ENCODE data around the gene FERMT3. TPM values are rescaled to one million over a fixed set of nuclear protein-coding genes. Genes with fewer than 3 reads are reported as not detected.
A peak's percentile ranks its signal among the peaks of the same experiment; 100 is the strongest.
"Not testable (repeated sequence)": the region's sequence is repeated elsewhere in the genome, so short reads cannot be mapped to it uniquely, and the experiment has no call there.

The FERMT3 gene
- total RNA-seq, 1 experiment from 2014 or later = 72.7 TPM

DNA sequence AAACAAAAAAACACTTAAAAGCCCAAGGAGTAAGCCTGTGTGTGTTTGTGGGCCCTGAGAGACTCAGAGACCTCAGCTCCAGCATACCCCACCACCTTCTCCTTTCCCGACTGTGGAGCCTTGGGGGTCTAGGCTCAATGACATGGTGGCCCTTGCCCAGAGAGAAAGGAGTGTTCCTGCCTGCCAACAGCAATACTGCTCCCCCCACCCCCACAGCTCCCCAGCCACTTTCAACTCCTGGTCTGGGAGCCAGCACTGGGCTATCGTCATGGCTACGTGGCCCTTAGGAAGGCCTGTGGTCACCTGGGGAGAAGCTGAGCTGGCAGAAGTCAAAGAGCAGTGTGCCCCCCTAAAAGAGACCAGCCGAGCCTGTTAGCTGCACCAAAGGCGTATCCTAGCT lies 37.6 kb downstream of the FERMT3 start:
- peak overlapping the region; percentile 80 for H3K4me2 ChIP-seq (ENCODE audit: low read depth, low read length, poor library complexity, severe bottlenecking)

DNA sequence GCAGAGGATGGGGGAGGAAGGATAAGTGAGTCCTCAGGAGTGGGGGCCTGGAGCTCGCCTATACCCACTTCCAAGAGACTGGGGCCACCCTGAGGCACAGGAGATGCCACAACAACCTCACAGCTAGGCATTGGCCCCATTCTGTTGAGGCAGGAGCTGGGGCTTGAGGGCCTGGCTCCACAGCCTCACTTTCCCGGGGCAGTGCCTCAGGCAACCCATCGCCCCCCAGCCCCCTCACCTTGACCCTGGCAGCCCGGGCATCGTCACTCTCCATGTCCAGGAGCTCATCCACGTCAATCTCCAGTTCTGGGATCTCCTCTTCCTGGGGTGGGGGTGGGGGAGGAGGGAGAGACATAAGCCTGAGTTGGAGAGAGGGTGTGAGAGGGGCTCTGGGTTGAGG lies 38.4 kb downstream of the FERMT3 start:
- peak; percentile 40 for DNase-seq
- Histone ChIP-seq H3K9me3 (ENCODE audit: low read length) (no peaks in the 10 kb centered on the region), H3K79me2 (ENCODE audit: low read length) (peaks cover 30% of the 10 kb centered on the region), H4K20me1 (ENCODE audit: insufficient read depth, low read depth, low read length) (peaks cover 6% of the 10 kb centered on the region; the same call in 1 of the 2 replicates), H3K9me2 (replicated peaks; ENCODE audit: insufficient read depth, low read length) (no peaks in the 10 kb centered on the region), H3K9ac (ENCODE audit: low read length) (peak overlapping the region; percentile 96), H3K4me1 (ENCODE audit: low read length) (peaks cover 53% of the 10 kb centered on the region), H3K36me3 (ENCODE audit: insufficient read depth, low read length) (peaks cover 4% of the 10 kb centered on the region; the same call in 1 of the 2 replicates), H3K27me3 (ENCODE audit: low read length) (no peaks in the 10 kb centered on the region), H3K4me3 (ENCODE audit: low read length) (peak overlapping the region; percentile 97), H3K27ac (ENCODE audit: low read length) (peak overlapping the region; percentile 88), H3K4me2 (ENCODE audit: low read depth, low read length, poor library complexity, severe bottlenecking) (peak overlapping the region; percentile 88), H2AFZ (ENCODE audit: low read length) (no peak overlapping the region)

More for the DNA sequence above, 37.6 kb downstream of the FERMT3 start:
- peaks cover 6% of the 10 kb centered on the region; the same call in 1 of the 2 replicates for H4K20me1 ChIP-seq (ENCODE audit: insufficient read depth, low read depth, low read length)
- H3K9ac ChIP-seq (ENCODE audit: low read length) = peak overlapping the region; percentile 93; the same call in 1 of the 2 replicates
- 0 out of 2 replicates have a peak overlapping the region, but pooled peaks have one; percentile 3 for H3K27ac ChIP-seq (ENCODE audit: low read length)
- no peaks in the 10 kb centered on the region for H3K9me2 ChIP-seq (replicated peaks; ENCODE audit: insufficient read depth, low read length)
- peaks cover 30% of the 10 kb centered on the region for H3K79me2 ChIP-seq (ENCODE audit: low read length)
- H2AFZ ChIP-seq (ENCODE audit: low read length) = no peak overlapping the region
- H3K9me3 ChIP-seq (ENCODE audit: low read length) = no peaks in the 10 kb centered on the region
- H3K4me1 ChIP-seq (ENCODE audit: low read length) = peaks cover 60% of the 10 kb centered on the region
- peaks cover 4% of the 10 kb centered on the region; the same call in 1 of the 2 replicates for H3K36me3 ChIP-seq (ENCODE audit: insufficient read depth, low read length)
- H3K27me3 ChIP-seq (ENCODE audit: low read length) = no peaks in the 10 kb centered on the region
- peak; percentile 43 for DNase-seq
- no peak overlapping the region for H3K4me3 ChIP-seq (ENCODE audit: low read length)

DNA sequence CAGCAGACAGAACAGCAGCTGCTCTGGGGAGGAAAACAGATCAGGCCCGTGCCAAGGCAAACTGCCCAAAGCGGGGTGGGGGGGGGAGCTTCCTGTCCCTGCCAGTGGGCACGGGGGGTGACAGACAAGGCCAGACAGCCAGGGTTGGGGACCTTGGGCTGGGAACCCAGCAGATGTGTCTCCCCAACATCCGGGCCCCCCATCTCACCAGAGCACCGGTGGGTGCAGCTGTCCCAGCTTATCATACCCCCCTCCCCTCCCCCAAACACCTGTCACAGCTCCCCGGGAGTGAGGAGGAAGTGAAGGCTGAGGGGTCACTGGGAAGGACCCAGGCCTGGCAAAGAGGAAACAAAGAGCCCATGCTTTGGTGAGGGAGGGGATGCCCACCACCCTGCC lies 38.9 kb downstream of the FERMT3 start:
- Histone ChIP-seq H3K9ac (ENCODE audit: low read length) (peak overlapping the region; percentile 96), H3K4me1 (ENCODE audit: low read length) (peaks cover 49% of the 10 kb centered on the region), H3K9me3 (ENCODE audit: low read length) (no peaks in the 10 kb centered on the region), H2AFZ (ENCODE audit: low read length) (no peak overlapping the region), H3K79me2 (ENCODE audit: low read length) (peaks cover 30% of the 10 kb centered on the region), H3K36me3 (ENCODE audit: insufficient read depth, low read length) (peaks cover 4% of the 10 kb centered on the region; the same call in 1 of the 2 replicates), H3K9me2 (replicated peaks; ENCODE audit: insufficient read depth, low read length) (no peaks in the 10 kb centered on the region), H3K27ac (ENCODE audit: low read length) (peak overlapping the region; percentile 88), H3K4me2 (ENCODE audit: low read depth, low read length, poor library complexity, severe bottlenecking) (peak overlapping the region; percentile 88), H3K27me3 (ENCODE audit: low read length) (no peaks in the 10 kb centered on the region), H3K4me3 (ENCODE audit: low read length) (peak overlapping the region; percentile 97), H4K20me1 (ENCODE audit: insufficient read depth, low read depth, low read length) (peaks cover 6% of the 10 kb centered on the region; the same call in 1 of the 2 replicates)
- DNase-seq = peak; percentile 76

DNA sequence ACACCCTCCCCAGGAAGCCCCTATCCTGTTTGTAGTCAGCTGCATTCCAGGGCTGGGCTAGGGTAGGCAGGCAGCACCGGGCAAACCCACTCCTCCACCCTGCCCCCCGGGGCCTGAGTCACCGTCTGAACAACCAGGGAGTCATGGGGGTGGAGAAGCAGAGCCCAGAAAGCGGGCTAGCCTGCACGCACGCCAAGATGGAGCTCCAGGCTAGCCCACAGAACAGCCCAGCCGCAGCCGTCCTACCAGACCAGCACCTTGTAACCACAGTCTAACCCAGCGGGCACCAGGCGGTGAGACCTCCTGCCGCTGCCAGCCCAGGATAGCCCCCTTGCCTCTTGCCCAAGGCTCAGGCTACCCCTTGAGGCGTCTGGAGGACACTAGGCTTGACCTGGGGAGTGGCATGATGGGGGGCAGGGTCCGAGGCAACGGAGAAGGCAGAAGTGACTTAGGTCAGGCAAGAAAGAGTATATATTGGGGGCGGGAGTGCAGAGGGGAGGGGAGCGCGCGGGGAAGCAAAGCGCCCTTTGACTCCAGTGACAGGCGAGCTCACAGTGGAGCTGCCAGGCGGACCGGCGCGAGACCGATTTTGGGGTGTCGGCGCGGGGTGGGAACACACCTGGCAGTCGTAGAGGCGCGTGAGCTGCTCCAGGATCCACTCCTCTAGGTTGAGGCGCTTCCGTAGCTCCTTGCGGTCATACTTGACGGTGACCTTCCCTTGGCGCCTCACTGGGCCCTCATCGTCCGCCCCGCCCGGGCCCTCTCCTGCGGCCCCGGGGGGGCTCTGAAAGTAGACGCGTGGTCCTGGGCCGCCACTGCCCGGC lies 39.5 kb downstream of the FERMT3 start:
- peak overlapping the region; percentile 88 for H3K4me2 ChIP-seq (ENCODE audit: low read depth, low read length, poor library complexity, severe bottlenecking)
- peaks cover 30% of the 10 kb centered on the region for H3K79me2 ChIP-seq (ENCODE audit: low read length)
- DNase-seq = peak; percentile 86
- H3K4me3 ChIP-seq (ENCODE audit: low read length) = peak overlapping the region; percentile 97
- no peaks in the 10 kb centered on the region for H3K27me3 ChIP-seq (ENCODE audit: low read length)
- H2AFZ ChIP-seq (ENCODE audit: low read length) = no peak overlapping the region
- peaks cover 6% of the 10 kb centered on the region; the same call in 1 of the 2 replicates for H4K20me1 ChIP-seq (ENCODE audit: insufficient read depth, low read depth, low read length)
- peak overlapping the region; percentile 96 for H3K9ac ChIP-seq (ENCODE audit: low read length)
- no peaks in the 10 kb centered on the region for H3K9me2 ChIP-seq (replicated peaks; ENCODE audit: insufficient read depth, low read length)
- no peaks in the 10 kb centered on the region for H3K9me3 ChIP-seq (ENCODE audit: low read length)
- peaks cover 4% of the 10 kb centered on the region; the same call in 1 of the 2 replicates for H3K36me3 ChIP-seq (ENCODE audit: insufficient read depth, low read length)
- H3K27ac ChIP-seq (ENCODE audit: low read length) = peak overlapping the region; percentile 88
- peaks cover 53% of the 10 kb centered on the region for H3K4me1 ChIP-seq (ENCODE audit: low read length)

DNA sequence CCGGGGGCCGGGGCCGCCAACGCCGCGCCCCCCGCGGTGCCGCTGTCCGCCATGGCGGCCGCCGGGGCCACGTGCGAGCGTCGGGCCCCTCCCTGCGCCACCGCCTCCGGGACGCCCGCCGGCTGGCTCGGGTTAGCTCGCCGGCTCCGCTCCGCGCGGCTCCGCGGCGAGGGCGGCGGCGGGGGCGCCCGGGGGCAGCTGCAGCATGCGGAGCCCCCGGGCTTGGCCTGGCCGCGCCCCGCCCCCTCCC lies 40.0 kb downstream of the FERMT3 start:
- H3K36me3 ChIP-seq (ENCODE audit: insufficient read depth, low read length); H4K20me1 ChIP-seq (ENCODE audit: insufficient read depth, low read depth, low read length); H2AFZ ChIP-seq (ENCODE audit: low read length); H3K27me3 ChIP-seq (ENCODE audit: low read length); H3K9me3 ChIP-seq (ENCODE audit: low read length); H3K27ac ChIP-seq (ENCODE audit: low read length); DNase-seq; H3K9me2 ChIP-seq (replicated peaks; ENCODE audit: insufficient read depth, low read length): not testable (repeated sequence)
- Histone ChIP-seq H3K4me3 (ENCODE audit: low read length) (peak overlapping the region; percentile 97; the same call in 1 of the 2 replicates), H3K4me2 (ENCODE audit: low read depth, low read length, poor library complexity, severe bottlenecking) (peak overlapping the region; percentile 88), H3K9ac (ENCODE audit: low read length) (peak overlapping the region; percentile 96), H3K79me2 (ENCODE audit: low read length) (peaks cover 30% of the 10 kb centered on the region), H3K4me1 (ENCODE audit: low read length) (peaks cover 56% of the 10 kb centered on the region)

DNA sequence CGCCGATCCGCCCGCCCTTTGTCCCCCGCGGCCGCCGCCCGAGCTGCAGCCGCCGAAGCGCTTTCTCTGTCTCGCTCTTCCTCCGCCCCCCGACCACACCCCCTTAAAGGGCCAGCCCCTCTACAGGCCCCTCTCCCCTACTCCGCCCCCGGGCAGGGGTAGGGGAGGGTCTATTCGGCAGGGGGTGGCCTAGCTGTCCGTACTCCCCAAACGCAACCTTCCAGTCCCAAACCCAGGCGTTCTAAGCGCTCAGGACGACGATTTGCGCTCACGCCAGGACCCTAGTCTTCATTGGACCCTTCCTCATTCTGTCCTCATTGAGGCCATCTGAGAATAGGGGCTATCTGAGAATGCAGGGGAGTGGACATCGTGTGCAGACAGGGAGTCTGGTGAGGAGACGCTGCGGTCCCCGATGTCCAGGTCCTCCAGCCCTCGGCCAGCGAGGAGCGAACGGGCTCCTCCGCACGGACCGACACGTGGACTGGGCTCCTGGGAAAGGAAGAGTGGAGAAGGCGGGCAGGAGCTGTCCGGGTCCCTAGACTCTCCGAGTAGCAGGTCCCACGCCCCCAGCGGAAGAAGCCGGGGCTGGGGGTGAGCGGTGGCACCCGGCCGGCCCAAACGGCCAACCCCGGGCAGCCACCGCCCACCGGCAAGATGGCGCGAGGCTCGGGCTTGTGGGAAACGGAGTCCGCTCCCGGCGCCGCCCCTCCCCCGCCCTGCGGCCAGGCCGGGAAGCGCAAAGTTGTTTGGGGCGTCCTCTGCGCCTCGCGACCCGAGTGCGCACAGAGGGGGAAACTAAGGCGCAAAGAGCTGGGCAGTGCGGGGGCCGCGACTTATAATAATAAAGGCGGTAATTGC lies 40.6 kb downstream of the FERMT3 start, which contains the start of gene PPP1R14B:
TSS of gene PPP1R14B (minus strand) at position 73 of the 858 bp plus-strand sequence. CDS start 270 bp downstream, outside the sequence.
- H3K9me2 ChIP-seq (replicated peaks; ENCODE audit: insufficient read depth, low read length) = no peaks in the 10 kb centered on the region
- H3K27ac ChIP-seq (ENCODE audit: low read length) = peak within 1 kb of the TSS; percentile 88
- H4K20me1 ChIP-seq (ENCODE audit: insufficient read depth, low read depth, low read length) = peaks cover 6% of the 10 kb centered on the region; the same call in 1 of the 2 replicates
- DNase-seq = peak; percentile 93
- H3K36me3 ChIP-seq (ENCODE audit: insufficient read depth, low read length) = peaks cover 4% of the 10 kb centered on the region; the same call in 1 of the 2 replicates
- H3K79me2 ChIP-seq (ENCODE audit: low read length) = peaks cover 33% of the 10 kb centered on the region
- no peaks in the 10 kb centered on the region for H3K9me3 ChIP-seq (ENCODE audit: low read length)
- H3K27me3 ChIP-seq (ENCODE audit: low read length) = no peaks in the 10 kb centered on the region
- H3K9ac ChIP-seq (ENCODE audit: low read length) = peak within 1 kb of the TSS; percentile 96
- H3K4me3 ChIP-seq (ENCODE audit: low read length) = peak within 1 kb of the TSS; percentile 97
- peak within 1 kb of the TSS; percentile 100 for H3K4me2 ChIP-seq (ENCODE audit: low read depth, low read length, poor library complexity, severe bottlenecking)
- peaks cover 60% of the 10 kb centered on the region for H3K4me1 ChIP-seq (ENCODE audit: low read length)
- H2AFZ ChIP-seq (ENCODE audit: low read length) = peak within 1 kb of the TSS; percentile 91; the same call in 1 of the 2 replicates

DNA sequence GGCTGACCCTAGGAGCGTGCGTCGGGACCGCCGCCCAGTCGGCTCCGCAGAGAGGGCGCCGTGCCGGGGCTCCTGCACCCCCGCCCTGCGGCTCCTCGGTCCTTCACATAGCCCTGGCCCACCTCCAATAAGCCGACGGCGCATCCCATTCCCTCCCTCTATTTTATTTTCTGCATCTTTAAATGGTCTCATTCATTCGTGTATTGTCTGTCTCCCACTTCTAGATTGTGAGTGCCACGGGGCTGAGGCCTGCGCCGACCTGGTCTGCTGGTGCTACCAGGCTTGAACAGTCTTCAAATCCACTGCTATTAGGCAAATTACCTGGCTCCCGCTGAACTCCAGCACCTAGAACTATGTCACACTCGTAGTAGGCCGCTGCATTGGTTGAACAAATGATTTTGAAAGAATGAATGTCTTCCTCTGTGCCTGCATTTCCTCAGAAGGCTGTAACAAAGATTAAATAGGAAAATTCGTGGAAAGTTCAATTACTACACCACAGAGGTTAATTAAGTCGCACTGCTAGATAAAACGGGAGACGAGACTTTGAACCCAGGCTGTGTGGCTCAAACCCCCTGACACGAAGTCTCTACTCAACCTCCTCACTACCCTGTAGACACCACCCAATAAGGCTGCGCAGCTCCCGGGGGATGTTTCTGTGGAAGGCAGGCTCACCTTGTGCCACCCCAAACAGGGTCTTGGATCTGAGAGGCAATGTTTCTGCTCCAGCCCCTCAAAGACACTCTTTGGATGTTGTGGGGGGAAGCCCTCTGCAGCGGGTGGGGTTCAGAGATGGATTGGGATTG lies 41.4 kb downstream of the FERMT3 start:
- Histone ChIP-seq H3K27ac (ENCODE audit: low read length) (no peak overlapping the region), H3K4me2 (ENCODE audit: low read depth, low read length, poor library complexity, severe bottlenecking) (peak overlapping the region; percentile 100), H4K20me1 (ENCODE audit: insufficient read depth, low read depth, low read length) (peaks cover 6% of the 10 kb centered on the region; the same call in 1 of the 2 replicates), H3K4me1 (ENCODE audit: low read length) (peaks cover 60% of the 10 kb centered on the region), H3K9me3 (ENCODE audit: low read length) (no peaks in the 10 kb centered on the region), H3K4me3 (ENCODE audit: low read length) (peak overlapping the region; percentile 81; the same call in 1 of the 2 replicates), H3K79me2 (ENCODE audit: low read length) (peaks cover 30% of the 10 kb centered on the region), H3K27me3 (ENCODE audit: low read length) (no peaks in the 10 kb centered on the region), H3K36me3 (ENCODE audit: insufficient read depth, low read length) (peaks cover 4% of the 10 kb centered on the region; the same call in 1 of the 2 replicates), H3K9me2 (replicated peaks; ENCODE audit: insufficient read depth, low read length) (no peaks in the 10 kb centered on the region), H2AFZ (ENCODE audit: low read length) (no peak overlapping the region), H3K9ac (ENCODE audit: low read length) (no peak overlapping the region)
- DNase-seq = peak; percentile 49

All from Karpas-422 (cell line).